ENCODE data around the gene SUDS3.
A peak's percentile ranks its signal among the peaks of the same experiment; 100 is the strongest.

Gene SUDS3

GRCh38 chr12:118356809-118357256 is 19.5 kb upstream of the SUDS3 start:
- DNase-seq (ENCODE audit: low read depth in 2 of 3, low spot score in 2 of 3) = no peak

GRCh38 chr12:118357257-118358007 is 18.9 kb upstream of the SUDS3 start:
- DNase-seq (ENCODE audit: low read depth in 2 of 3, low spot score in 2 of 3) = no peak

GRCh38 chr12:118358008-118358359 is 18.4 kb upstream of the SUDS3 start:
- DNase-seq (ENCODE audit: low read depth in 2 of 3, low spot score in 2 of 3) = no peak

- DNase-seq (ENCODE audit: low read depth in 2 of 3, low spot score in 2 of 3) = no peak
These were observed 17.5 kb upstream of the SUDS3 start for GRCh38 chr12:118358612-118359540.

GRCh38 chr12:118359541-118359915 is 16.8 kb upstream of the SUDS3 start:
- no peak for DNase-seq (ENCODE audit: low read depth in 2 of 3, low spot score in 2 of 3)

- no peak for DNase-seq (ENCODE audit: low read depth in 2 of 3, low spot score in 2 of 3)
These were observed 15.3 kb upstream of the SUDS3 start for GRCh38 chr12:118361092-118361404.

GRCh38 chr12:118361889-118362288 is 14.5 kb upstream of the SUDS3 start:
- DNase-seq (ENCODE audit: low read depth in 2 of 3, low spot score in 2 of 3) = no peak

- DNase-seq (ENCODE audit: low read depth in 2 of 3, low spot score in 2 of 3) = no peak
These were observed 7.5 kb upstream of the SUDS3 start for GRCh38 chr12:118368821-118369220.

- DNase-seq (ENCODE audit: low read depth in 2 of 3, low spot score in 2 of 3) = no peak
These were observed 5.8 kb upstream of the SUDS3 start for GRCh38 chr12:118370601-118371000.

GRCh38 chr12:118371321-118372282 is 4.8 kb upstream of the SUDS3 start:
- no peak for DNase-seq (ENCODE audit: low read depth in 2 of 3, low spot score in 2 of 3)

- peak; percentile 86 to 92 (median 90) for DNase-seq (ENCODE audit: low read depth in 2 of 3, low spot score in 2 of 3)
These were observed 3.5 kb upstream of the SUDS3 start, which contains the start of gene TAOK3 for GRCh38 chr12:118372541-118373495. TAOK3 (minus strand) TSS chr12:118372907; CDS start chr12:118255567, 117,340 bp downstream.

- no peak for DNase-seq (ENCODE audit: low read depth in 2 of 3, low spot score in 2 of 3)
These were observed 2.7 kb upstream of the SUDS3 start for GRCh38 chr12:118373616-118374015.

- no peak for DNase-seq (ENCODE audit: low read depth in 2 of 3, low spot score in 2 of 3)
These were observed 2.1 kb upstream of the SUDS3 start for GRCh38 chr12:118374126-118374725.

GRCh38 chr12:118374909-118375308 is 1.4 kb upstream of the SUDS3 start:
- DNase-seq (ENCODE audit: low read depth in 2 of 3, low spot score in 2 of 3) = no peak

- DNase-seq (ENCODE audit: low read depth in 2 of 3, low spot score in 2 of 3) = no peak
These were observed 1.0 kb upstream of the SUDS3 start for GRCh38 chr12:118375348-118375747.

GRCh38 chr12:118377021-118377883 is 897 bp downstream of the SUDS3 start:
- DNase-seq (ENCODE audit: low read depth in 2 of 3, low spot score in 2 of 3) = no peak

- peak; percentile 40 to 77 (median 65) for DNase-seq (ENCODE audit: low read depth in 2 of 3, low spot score in 2 of 3)
These were observed 1.6 kb downstream of the SUDS3 start for GRCh38 chr12:118377884-118378470.

- DNase-seq (ENCODE audit: low read depth in 2 of 3, low spot score in 2 of 3) = no peak
These were observed 15.1 kb downstream of the SUDS3 start for GRCh38 chr12:118391424-118391823.

All from activated CD8-positive, alpha-beta memory T cell treated with anti-CD3 and anti-CD28 coated beads for 48 hours (primary cell).